NB4 (cell line): ENCODE results near the gene KPNA4.
"Not testable (repeated sequence)": the region's sequence is repeated elsewhere in the genome, so short reads cannot be mapped to it uniquely, and the experiment has no call there.

ENCODE experiments used
- DNase-seq: peaks from one replicate; pipeline ENCODE4 v3.0.0; 2010; ENCODE audit warnings: low read depth
- H3K4me3 ChIP-seq: one replicate; pipeline ENCODE4 v1.5.1; 2011; ENCODE audit warnings: mild to moderate bottlenecking, low read depth, low read length, moderate library complexity
- CTCF ChIP-seq: IDR thresholded peaks from one replicate; pipeline ENCODE4 v1.5.1; 2012; ENCODE audit warnings: low read depth, low read length
- MAX ChIP-seq: IDR thresholded peaks from 2 replicates; pipeline ENCODE4 v1.6.1; 2011; ENCODE audit warnings: low read depth, low read length
- MYC ChIP-seq: IDR thresholded peaks from 2 replicates; pipeline ENCODE4 v1.6.1; 2011; ENCODE audit warnings: low read depth, low read length
- POLR2A ChIP-seq: IDR thresholded peaks from 2 replicates; pipeline ENCODE4 v1.6.1; 2011; ENCODE audit warnings: mild to moderate bottlenecking; ENCODE audit not compliant: insufficient read length; ENCODE audit errors: extremely low read depth

Gene KPNA4

GRCh38 chr3:160531311-160531710 lies 34.1 kb downstream of the KPNA4 start:
- DNase-seq: no peak
- no peak overlapping the region for H3K4me3 ChIP-seq
- no peak for TF ChIP-seq MAX

DNA sequence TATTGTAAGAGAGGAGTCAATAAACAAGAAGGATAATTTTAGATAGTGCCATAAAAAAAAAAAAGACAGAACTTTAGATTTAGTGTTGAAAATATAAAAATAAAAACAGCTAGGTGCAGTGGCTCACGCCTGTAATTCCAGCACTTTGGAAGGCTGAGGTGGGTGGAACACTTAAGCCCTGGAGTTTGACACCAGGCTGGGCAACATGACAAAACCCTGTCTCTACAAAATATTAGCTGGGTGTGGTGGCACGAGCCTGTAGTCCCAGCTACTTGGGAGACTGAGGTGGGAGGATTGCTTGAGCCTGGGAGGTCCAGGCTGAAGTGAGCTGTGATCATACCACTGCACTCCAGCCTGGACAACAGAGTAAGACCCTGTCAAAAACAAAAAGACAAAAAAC lies 49.0 kb downstream of the KPNA4 start:
- not testable (repeated sequence) for DNase-seq, H3K4me3 ChIP-seq

DNA sequence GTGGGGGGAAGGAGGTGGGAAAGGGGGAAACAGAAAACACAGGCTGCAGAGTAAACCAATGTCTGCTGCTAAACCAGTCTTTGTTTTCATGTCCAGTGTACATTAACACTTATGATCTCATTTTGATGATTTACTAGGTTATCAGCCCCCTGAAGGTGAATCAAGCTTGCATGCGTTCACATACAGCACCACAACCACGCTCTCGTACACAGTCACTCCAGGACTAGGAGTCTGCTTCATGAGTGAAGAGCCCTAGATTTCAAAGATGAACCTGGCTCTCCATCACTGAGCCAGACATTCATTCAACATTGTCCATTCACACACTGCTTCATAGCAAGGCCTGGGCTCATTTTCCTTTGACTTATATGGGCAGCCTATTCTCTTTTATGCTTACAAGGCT lies 64.0 kb downstream of the KPNA4 start:
- no peak for DNase-seq
- TF ChIP-seq MAX: no peak
- no peak for TF ChIP-seq POLR2A
- TF ChIP-seq MYC: no peak
- TF ChIP-seq CTCF: no peak

DNA sequence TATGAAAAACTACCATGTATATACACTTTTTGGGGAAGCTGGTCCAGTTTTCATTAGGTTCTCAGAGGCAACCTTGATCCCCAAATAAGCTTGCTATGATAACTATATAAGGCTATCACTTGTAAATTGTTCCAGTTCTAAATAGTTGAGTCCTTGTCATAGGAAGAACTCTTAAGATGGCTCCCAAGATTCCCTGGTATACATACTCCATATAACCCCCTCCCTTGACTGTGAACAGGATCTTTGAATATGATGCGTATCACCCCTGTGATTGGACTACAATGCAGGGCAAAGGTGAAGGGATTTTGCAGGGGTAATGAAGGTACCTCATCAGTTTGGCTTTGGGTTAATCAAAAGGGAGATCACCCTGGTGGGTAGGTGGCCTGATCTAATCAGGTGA lies 67.2 kb downstream of the KPNA4 start:
- no peak for DNase-seq
- no peak for TF ChIP-seq MYC
- TF ChIP-seq CTCF: no peak
- TF ChIP-seq MAX: no peak
- TF ChIP-seq POLR2A: no peak
- no peak overlapping the region for H3K4me3 ChIP-seq

More for the DNA sequence above, 64.0 kb downstream of the KPNA4 start:
- no peak overlapping the region for H3K4me3 ChIP-seq

DNA sequence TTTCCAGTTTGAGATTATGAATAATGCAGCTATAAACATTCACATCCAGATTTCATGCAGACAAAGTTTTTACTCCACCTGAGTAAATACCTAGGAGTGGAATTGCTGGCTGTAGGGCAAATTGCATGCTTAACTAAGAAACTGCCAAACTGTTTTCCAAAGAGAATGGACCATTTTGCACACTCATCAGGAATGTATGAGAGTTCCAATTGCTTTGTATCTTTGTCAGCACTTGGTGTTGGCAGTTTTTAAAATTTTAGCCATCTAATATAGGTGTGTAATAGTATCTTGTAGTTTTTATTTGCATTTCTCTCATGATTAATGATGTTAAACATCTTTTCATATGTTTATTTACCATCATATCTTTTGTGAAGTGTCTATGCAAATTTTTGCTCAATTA lies 75.2 kb downstream of the KPNA4 start:
- H3K4me3 ChIP-seq: no peak overlapping the region
- DNase-seq: no peak
- TF ChIP-seq CTCF (no peak), POLR2A (no peak), MYC (no peak), MAX (no peak)

- TF ChIP-seq MAX: no peak
- peak; percentile 38 for TF ChIP-seq CTCF
- no peak for TF ChIP-seq MYC
- peak; percentile 56 for DNase-seq
- H3K4me3 ChIP-seq: no peak overlapping the region
Observed at GRCh38 chr3:160486459-160486869, 78.9 kb downstream of the KPNA4 start.

GRCh38 chr3:160482796-160483195 lies 82.6 kb downstream of the KPNA4 start:
- no peak for TF ChIP-seq CTCF
- no peak for TF ChIP-seq MAX
- TF ChIP-seq POLR2A: no peak
- TF ChIP-seq MYC: no peak
- DNase-seq: no peak
- no peak overlapping the region for H3K4me3 ChIP-seq
